22Rv1 (cell line): ENCODE measurements around the gene TMEM164.

Experiments
- ZFX ChIP-seq: fragments of 450-650 bp; IDR thresholded peaks from 2 replicates; pipeline ENCODE4 v1.6.1; 2017; ENCODE audit warnings: antibody characterized with exemption, borderline replicate concordance
- TF ChIP-seq, protein P1 (sequence below): fragments of 450-650 bp; IDR thresholded peaks from 2 replicates; pipeline ENCODE4 v1.5.1; 2017; ENCODE audit warnings: mild to moderate bottlenecking

DNA sequence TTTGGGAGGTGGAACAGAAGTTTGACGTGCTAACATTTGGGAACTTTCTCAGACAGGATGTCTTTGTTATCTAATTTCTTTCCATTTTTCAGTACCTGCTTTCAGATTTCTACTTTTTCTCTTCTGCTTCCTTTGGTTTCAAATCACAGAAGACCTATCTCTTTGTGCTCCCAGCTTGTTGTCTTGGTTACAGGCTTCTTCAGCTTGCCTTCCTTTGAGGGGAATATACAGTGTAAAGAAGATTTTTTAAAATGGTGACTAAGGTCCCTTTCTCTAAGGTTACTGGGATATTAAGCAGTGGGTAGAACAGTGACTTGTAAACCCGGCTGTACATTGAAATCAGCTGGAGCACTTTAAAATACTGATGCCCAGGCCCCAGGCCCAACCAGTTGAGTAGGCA lies 48.0 kb downstream of the TMEM164 start:
- TF ChIP-seq, protein P1, sequence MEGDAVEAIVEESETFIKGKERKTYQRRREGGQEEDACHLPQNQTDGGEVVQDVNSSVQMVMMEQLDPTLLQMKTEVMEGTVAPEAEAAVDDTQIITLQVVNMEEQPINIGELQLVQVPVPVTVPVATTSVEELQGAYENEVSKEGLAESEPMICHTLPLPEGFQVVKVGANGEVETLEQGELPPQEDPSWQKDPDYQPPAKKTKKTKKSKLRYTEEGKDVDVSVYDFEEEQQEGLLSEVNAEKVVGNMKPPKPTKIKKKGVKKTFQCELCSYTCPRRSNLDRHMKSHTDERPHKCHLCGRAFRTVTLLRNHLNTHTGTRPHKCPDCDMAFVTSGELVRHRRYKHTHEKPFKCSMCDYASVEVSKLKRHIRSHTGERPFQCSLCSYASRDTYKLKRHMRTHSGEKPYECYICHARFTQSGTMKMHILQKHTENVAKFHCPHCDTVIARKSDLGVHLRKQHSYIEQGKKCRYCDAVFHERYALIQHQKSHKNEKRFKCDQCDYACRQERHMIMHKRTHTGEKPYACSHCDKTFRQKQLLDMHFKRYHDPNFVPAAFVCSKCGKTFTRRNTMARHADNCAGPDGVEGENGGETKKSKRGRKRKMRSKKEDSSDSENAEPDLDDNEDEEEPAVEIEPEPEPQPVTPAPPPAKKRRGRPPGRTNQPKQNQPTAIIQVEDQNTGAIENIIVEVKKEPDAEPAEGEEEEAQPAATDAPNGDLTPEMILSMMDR: no peak
- no peak for TF ChIP-seq ZFX
